Adipose tissue (tissue), 3 donors: ENCODE data around the gene SRGAP1. TPM values are rescaled to one million over a fixed set of nuclear protein-coding genes. Genes with fewer than 3 reads are reported as not detected.
"Not testable (repeated sequence)": the region's sequence is repeated elsewhere in the genome, so short reads cannot be mapped to it uniquely, and the experiment has no call there.

Source experiments
- H3K27ac ChIP-seq: one replicate; pipeline ENCODE4 v1.5.1; 2013; ENCODE audit warnings: low read depth, low read length
- WGBS, 3 donors: extraction: QIAGEN DNeasy Blood & Tissue Kit; methylation state at CpG; one replicate each; pipeline ENCODE4 v1.1.7; 2013; 5-methylcytosine and 5-hydroxymethylcytosine counted together
- polyA plus RNA-seq, 3 donors: library from polyadenylated mRNA; stranded (reverse); fragments of 200-250 nt; gene quantifications; one replicate each; pipeline ENCODE4 v1.2.3, GENCODE V29; 2013
- donor health status: healthy with polysubstance abuse.
- donor health status: Bipolar disorder and iron deficiency.
- donor health status: healthy.

SRGAP1 gene
- polyA plus RNA-seq, 3 donors: 1.8 to 2.7 (median 2.2) TPM

GRCh38 chr12:63862187-63862968 lies 17.9 kb downstream of the SRGAP1 start:
- H3K27ac ChIP-seq: no peak overlapping the region
- WGBS, 3 donors: 35 to 82% (median 78%) methylated on average over 6 of the region's 6 CpGs

GRCh38 chr12:63862969-63863230 lies 18.4 kb downstream of the SRGAP1 start:
- no peak overlapping the region for H3K27ac ChIP-seq
- WGBS, 3 donors: 38 to 89% (median 89%) methylated on average over 2 of the region's 2 CpGs

- no peak overlapping the region for H3K27ac ChIP-seq
- 85 to 95% (median 95%) methylated on average over 5 of the region's 5 CpGs for WGBS, 3 donors
Observed at GRCh38 chr12:63863658-63864453, 19.4 kb downstream of the SRGAP1 start.

- no peak overlapping the region for H3K27ac ChIP-seq
Observed at GRCh38 chr12:63864454-63864706, 19.9 kb downstream of the SRGAP1 start.

- WGBS, 3 donors: 92 to 96% (median 95%) methylated on average over 8 of the region's 8 CpGs
- H3K27ac ChIP-seq: no peak overlapping the region
Observed at GRCh38 chr12:63865448-63865847, 20.9 kb downstream of the SRGAP1 start.

GRCh38 chr12:63867053-63867452 lies 22.6 kb downstream of the SRGAP1 start:
- H3K27ac ChIP-seq: no peak overlapping the region
- WGBS, 3 donors: 92 to 96% (median 92%) methylated on average over 3 of the region's 3 CpGs

GRCh38 chr12:63869656-63870055 lies 25.2 kb downstream of the SRGAP1 start:
- WGBS, 3 donors: 87 to 98% (median 94%) methylated on average over 1 of the region's 1 CpG
- H3K27ac ChIP-seq: no peak overlapping the region

- WGBS, 3 donors: 94 to 96% (median 95%) methylated on average over 4 of the region's 4 CpGs
- H3K27ac ChIP-seq: no peak overlapping the region
Observed at GRCh38 chr12:63870838-63871237, 26.3 kb downstream of the SRGAP1 start.

GRCh38 chr12:63874897-63875480 lies 30.5 kb downstream of the SRGAP1 start:
- no peak overlapping the region for H3K27ac ChIP-seq
- 85 to 91% (median 89%) methylated on average over 3 of the region's 3 CpGs for WGBS, 3 donors

- WGBS, 3 donors: 58 to 73% (median 58%) methylated on average over 3 of the region's 3 CpGs
- H3K27ac ChIP-seq: no peak overlapping the region
Observed at GRCh38 chr12:63875703-63876102, 31.2 kb downstream of the SRGAP1 start.

GRCh38 chr12:63876980-63877379 lies 32.5 kb downstream of the SRGAP1 start:
- 87 to 90% (median 90%) methylated on average over 4 of the region's 4 CpGs for WGBS, 3 donors
- no peak overlapping the region for H3K27ac ChIP-seq

- H3K27ac ChIP-seq: no peak overlapping the region
- WGBS, 3 donors: 68 to 86% (median 84%) methylated on average over 1 of the region's 1 CpG
Observed at GRCh38 chr12:63877693-63878092, 33.2 kb downstream of the SRGAP1 start.

- H3K27ac ChIP-seq: not testable (repeated sequence)
- 93 to 96% (median 96%) methylated on average over 9 of the region's 9 CpGs for WGBS, 3 donors
Observed at GRCh38 chr12:63880235-63880634, 35.7 kb downstream of the SRGAP1 start.

- no peak overlapping the region for H3K27ac ChIP-seq
- WGBS, 3 donors: 89 to 91% (median 90%) methylated on average over 6 of the region's 6 CpGs
Observed at GRCh38 chr12:63880742-63881263, 36.3 kb downstream of the SRGAP1 start.

- no peak overlapping the region for H3K27ac ChIP-seq
- 56 to 82% (median 79%) methylated on average over 2 of the region's 2 CpGs for WGBS, 3 donors
Observed at GRCh38 chr12:63882844-63883243, 38.3 kb downstream of the SRGAP1 start.

- 93 to 97% (median 97%) methylated on average over 2 of the region's 2 CpGs for WGBS, 3 donors
- no peak overlapping the region for H3K27ac ChIP-seq
Observed at GRCh38 chr12:63885401-63885800, 40.9 kb downstream of the SRGAP1 start.

GRCh38 chr12:63888908-63889635 lies 44.6 kb downstream of the SRGAP1 start:
- no peak overlapping the region for H3K27ac ChIP-seq
- whole genome bisulfite sequencing, 3 donors: 92 to 94% (median 94%) methylated on average over 8 of the region's 8 CpGs

GRCh38 chr12:63889721-63890509 lies 45.4 kb downstream of the SRGAP1 start:
- H3K27ac ChIP-seq: no peak overlapping the region
- 74 to 88% (median 87%) methylated on average over 12 of the region's 12 CpGs for WGBS, 3 donors
